Measurements from ENCODE around the gene RELN.
"Not testable (repeated sequence)": the region's sequence is repeated elsewhere in the genome, so short reads cannot be mapped to it uniquely, and the experiment has no call there.

Gene RELN

DNA sequence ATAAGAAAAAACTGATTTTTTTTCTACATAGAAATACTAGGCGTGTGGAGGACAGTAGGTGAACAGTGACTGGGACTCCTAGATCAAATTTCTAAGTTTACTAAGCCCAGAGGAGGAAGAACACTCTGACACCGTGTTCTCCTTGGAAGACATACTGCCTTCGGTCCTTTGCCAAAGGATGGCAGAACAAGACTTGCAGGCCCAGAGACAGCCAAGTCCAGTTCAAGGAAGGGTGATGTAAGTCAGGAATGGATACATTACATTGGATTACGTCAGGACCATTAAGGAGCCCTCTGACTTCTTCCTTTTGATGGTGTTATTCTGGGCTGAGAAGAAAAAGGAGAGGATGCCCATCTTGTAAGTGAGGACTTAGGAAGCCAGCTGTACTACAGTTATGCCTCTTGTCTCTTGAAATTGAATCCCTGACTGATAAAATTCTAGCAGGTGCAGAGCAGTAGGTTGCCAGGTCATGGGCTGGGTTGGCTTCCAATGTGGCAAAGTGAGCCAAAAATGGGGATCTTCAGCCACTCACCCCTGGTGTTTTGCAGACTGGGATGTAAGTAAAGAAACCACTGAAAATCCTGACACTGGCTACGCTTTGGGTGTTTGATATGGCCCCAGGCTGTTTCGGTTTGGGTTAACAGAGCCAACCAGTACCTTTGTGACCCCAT is 45.1 kb downstream of the RELN start:
- in situ Hi-C loops (cut with HindIII; ENCODE audit: low sequenced_read_pairs), result no loop called here

DNA sequence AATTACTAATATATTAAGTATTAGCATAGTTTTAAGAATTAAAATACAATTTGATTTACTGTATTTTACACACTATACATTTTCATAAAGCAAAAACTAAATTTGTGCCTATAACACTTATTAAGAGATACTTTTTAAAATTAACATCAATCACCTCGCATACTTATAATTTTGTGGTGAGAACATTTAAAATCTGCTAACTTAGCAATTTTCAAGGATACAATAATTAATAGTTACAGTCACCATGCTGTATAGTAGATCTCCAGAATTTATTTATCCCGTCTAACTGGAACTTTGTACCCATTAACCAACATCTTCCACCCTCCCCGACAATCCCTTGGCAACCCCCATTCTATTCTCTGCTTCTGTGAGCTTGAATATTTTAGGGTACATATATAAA is 47.5 kb downstream of the RELN start:
- in situ Hi-C loops (cut with HindIII; ENCODE audit: low sequenced_read_pairs), result no loop called here

DNA sequence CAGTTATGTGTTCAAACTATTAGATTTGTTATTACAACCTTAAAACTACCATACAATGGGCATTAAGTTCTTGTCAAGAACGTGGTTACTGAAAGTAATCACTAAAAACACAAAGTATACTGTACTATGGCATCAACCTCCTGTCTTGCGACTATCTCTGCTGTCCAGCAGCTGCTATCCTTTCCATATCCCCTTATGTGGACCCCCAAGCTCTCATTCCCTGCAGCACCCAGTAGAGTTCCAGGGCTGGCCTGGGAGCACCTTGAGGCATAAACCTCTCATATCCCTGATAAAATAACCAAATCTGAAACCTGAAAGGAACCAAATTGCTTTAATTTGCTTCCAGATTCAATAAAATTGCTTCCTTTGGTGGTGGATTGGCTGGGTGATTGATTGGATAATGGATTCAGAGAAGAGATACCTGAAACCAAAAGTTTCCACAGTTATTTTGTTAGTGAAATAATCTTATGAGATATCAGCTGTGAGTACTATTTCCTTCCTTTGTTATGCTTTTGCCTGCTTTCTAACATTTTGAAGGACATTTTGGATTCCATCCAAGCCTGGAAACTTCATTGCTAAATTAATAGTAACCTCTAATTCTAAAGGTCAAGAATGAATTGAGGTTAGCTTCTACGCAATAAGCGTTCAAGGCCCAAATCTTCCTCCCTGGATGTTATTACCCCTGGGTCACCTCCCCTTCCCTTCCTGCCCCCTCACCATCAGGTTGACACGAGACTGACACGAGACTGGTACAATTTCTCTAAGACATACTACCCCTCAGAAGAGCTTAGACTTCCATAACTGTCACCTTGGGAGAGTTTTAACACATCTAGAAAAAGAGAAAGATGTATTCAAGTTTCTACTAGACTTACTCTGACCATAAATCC is 48.8 kb downstream of the RELN start:
- in situ Hi-C loops (cut with HindIII; ENCODE audit: low sequenced_read_pairs), result no loop called here

DNA sequence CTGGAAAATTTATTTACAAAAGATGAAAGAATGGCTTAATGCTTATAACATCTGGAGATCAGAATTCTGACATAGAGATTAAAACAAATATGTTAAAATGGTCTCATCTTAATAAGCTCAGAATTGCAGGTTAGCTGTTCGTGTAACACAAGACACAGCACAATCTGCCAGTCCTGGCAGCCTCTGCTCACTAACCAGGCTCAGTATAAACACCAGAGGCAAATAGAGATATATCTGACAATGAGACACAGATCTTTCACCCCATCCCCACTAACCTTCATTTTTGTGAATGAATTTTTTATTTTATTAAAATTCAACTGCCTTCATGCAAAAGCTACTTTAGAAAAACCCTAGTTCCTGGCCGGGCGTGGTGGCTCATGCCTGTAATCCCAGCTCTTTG is 51.8 kb downstream of the RELN start:
- in situ Hi-C loops (cut with HindIII; ENCODE audit: low sequenced_read_pairs), result no loop called here

DNA sequence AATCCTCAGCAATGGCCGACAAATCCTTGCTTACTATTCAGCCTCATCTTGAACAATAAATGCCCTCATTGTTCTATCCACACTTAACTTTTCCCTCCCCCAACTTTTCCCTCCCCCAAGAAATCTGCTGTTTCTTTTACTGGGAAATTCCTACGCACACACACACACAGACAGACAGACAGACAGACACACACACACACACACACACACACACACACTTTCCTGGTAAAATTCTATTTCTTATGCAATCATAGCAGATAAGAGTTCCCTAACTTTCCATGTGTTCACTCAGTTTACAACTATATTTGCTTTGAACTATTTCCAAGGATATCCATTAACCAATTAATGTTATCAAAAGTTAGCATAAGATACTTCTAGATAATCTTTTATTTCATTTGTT is 52.9 kb downstream of the RELN start:
- in situ Hi-C loops (cut with HindIII; ENCODE audit: low sequenced_read_pairs), result no loop called here

DNA sequence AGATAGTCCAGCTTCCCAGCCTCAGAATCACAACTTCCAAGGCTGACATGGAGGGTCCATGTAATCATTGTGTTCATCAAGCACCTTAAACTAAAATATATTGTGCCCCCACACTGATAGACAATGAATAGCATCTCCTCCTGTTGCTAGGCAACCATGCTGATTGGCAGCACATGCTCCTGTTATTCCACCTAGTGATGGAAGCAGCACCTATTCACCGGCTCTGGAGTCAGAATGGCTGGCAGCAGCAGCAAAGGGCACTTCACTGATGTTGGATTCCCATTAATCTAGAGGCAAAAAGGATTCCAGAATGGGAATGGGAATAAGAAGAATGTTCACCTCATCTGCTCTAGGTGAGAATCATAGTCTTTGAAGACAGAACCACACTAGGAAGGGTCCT is 55.0 kb downstream of the RELN start:
- in situ Hi-C loops (cut with HindIII; ENCODE audit: low sequenced_read_pairs), result no loop called here

DNA sequence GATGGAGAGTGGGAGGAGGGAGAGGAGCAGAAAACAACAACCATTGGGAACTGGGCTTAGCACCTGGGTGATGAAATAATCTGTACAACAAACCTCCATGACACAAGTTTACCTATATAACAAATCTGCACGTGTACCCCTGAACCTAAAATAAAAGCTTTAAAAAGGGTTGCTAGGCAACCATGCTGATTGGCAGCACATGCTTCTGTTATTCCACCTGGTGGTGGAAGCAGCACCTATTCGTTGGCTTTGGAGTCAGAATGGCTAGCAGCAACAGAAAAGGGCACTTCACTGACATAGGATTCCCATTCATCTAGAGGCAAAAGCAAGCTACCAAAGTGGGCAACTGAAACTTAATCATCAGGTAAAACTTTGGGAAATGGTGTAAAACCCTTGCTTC is 57.1 kb downstream of the RELN start:
- in situ Hi-C loops (cut with HindIII; ENCODE audit: low sequenced_read_pairs), result no loop called here

DNA sequence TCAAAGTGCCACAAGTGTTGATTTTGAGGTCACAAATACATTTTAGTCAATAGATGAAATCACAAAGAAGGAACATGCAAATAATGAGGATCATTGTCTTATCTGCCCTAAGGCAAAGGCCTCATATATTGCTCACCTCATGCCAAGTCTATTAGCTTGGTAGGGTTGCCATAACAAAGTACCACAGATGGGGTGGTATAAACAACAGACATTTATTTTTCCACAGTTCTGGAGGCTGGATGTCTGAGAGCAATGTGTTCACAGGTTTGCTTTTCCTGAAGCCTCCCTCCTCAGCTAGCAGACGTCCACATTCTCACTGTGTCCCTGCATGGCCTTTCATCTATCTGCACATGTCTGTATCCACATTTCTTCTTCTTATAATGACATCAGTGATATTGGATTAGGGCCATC is 59.6 kb downstream of the RELN start:
- in situ Hi-C loops (cut with HindIII; ENCODE audit: low sequenced_read_pairs), result no loop called here

DNA sequence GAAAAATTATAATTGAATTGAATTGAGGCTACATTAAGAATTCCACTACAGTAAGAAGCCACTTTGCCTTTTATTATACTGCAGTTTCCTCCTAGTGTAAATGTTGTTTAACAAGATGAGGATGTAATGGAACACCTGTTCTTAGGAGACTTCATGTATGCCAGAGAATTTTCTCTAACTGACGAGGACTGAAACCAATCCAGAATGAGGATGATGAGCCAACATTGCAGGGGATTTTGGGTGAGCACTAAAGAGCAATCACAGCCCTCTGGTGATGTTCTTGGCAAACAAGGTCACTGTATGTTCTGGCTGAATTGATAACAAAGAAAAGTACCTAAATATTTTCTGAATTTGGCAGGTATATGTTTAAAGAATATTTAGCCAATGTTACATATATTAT is 60.9 kb downstream of the RELN start:
- in situ Hi-C loops (cut with HindIII; ENCODE audit: low sequenced_read_pairs), result no loop called here

DNA sequence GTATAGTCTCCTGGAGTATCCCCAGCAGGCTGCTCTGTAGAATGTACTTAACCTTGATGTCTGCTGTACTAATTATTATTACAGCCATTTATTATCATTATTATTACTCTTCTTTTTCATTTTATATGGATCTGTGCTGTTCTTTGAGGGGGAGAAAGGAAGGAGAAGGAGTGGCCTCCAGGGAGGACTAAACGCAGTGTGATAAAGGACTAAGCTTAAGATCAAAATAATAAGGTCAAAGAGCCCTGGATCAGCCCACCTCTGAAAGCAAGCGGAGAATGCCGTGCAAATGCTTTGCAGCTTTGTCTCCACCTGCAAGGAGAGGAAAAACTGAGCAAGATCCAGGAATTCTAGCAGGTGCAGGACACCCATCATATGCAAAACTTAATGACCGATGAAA is 65.3 kb downstream of the RELN start:
- in situ Hi-C loops (cut with HindIII; ENCODE audit: low sequenced_read_pairs), result no loop called here

DNA sequence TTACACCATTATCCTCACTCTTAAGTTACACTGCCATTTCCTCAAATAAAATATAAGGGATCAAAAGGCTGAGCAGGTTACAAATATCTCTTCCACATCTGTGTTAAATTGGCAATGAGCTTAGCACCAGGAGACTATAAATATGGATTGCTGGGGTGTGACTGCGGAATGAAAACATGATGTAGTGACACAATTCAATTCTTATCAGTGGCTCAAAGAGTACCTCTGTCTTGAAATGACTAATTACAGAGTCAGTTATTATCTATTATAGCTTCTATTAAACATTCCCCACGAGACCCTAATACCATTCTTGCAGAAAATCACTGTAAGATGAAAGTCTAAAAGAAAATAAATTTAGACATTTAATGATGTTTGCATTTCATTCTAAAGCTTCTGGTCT is 67.1 kb downstream of the RELN start:
- in situ Hi-C loops (cut with HindIII; ENCODE audit: low sequenced_read_pairs), result no loop called here

DNA sequence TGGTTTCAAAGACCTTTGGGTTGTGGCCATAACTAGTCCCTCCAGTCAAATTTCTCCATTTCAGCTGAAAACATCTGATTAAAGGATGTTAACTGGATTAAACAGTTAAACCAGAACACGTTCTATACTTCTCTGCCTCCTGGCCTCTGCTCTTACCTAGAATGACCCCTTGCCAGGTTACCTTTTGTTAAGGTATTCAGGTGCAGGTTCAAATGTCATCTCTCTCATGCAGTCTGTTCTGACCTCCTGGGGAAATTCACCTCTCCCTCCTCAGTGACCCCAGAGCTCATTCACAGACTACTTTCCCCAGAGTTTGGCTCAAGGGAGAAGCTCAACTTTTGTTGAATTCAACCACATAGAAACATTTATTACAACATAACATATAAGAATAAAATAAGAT is 67.8 kb downstream of the RELN start:
- in situ Hi-C loops (cut with HindIII; ENCODE audit: low sequenced_read_pairs), result no loop called here

DNA sequence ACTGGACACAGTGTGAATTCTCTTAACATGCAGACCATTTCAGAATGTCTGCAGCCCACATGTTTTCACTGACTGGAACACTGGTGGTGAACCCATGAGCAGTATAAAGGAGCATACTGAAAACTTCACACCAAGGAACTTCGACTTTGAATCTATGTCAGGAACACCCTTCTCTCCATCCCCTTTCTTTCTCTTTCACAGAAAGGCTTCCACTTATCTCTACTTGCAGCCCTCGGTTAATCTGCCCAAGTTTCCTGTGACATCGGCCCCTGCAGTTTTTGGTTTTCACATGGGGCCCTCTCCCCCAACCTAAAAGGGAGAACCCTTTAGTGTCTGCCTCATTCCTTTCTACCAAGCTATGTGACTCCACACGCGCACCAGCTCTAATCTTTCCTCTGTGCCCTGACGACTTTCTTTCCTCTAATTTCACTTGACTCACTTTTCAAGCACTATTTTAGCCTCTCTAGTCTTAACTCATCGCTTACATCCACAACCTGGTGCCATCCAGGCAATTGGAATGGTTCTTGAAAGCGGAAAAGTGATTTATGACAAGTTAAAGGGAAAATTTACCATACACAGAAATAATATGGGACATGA is 70.1 kb downstream of the RELN start:
- in situ Hi-C loops (cut with HindIII; ENCODE audit: low sequenced_read_pairs), result no loop called here

DNA sequence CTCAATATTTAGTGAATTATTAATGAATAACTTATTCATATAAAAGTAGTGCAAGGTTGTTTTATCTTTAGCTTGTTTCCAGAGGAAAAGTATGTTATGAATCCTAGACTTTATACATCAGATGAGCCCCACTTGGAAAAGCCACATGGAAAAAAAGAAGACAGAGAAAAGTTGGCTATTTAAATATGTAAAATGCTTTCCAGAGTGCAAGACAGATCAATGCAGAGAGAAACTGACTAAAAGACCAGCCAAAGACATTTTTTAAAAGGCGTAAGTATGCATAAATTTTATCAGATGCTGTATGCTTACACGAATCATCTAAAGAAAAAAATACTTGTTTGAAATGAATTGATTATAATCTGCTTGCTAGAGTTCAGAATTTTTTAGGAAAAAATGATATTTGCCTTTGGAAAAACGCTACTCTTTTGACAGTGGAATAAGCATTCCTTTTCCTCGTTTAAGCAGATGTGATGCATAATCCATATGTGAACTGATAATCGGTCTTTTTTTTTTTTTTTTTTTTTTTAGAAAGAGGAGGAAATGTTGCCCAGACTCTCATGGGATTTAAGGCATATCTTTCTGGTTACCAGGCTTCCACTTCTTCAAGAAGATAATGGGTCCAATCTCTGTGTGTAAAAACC is 70.7 kb downstream of the RELN start:
- in situ Hi-C loops (cut with HindIII; ENCODE audit: low sequenced_read_pairs), result no loop called here

DNA sequence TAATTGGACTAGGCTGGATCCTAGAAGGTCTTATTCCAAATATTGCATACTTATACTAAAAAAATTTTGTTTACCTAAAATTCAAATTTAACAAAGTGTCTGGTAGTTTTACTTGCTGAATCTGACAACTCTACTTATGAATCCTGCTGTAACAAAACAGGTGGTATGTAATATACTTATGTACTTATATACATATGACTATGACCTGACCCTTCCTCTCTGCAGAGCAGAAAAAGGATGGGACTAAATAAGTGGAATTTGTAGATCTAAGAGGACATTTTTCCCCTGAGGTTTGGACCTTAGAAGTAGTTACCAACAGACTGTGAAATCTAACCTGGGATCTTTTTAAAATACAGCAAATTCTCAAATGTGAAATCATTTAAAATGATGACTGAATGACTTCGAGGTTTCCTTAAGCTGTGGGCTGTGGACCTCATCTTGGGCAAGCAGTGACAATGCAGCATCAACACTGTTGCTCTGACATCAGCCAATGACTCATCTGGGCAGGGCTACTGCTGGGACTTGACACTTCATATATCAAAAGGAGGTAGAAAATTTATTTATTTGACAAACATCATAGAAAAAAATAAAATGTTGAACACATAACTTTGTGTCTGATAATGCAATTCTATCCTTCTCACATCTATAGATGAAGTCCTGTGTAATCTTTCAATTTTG is 73.6 kb downstream of the RELN start:
- in situ Hi-C loops (cut with HindIII; ENCODE audit: low sequenced_read_pairs), result no loop called here

DNA sequence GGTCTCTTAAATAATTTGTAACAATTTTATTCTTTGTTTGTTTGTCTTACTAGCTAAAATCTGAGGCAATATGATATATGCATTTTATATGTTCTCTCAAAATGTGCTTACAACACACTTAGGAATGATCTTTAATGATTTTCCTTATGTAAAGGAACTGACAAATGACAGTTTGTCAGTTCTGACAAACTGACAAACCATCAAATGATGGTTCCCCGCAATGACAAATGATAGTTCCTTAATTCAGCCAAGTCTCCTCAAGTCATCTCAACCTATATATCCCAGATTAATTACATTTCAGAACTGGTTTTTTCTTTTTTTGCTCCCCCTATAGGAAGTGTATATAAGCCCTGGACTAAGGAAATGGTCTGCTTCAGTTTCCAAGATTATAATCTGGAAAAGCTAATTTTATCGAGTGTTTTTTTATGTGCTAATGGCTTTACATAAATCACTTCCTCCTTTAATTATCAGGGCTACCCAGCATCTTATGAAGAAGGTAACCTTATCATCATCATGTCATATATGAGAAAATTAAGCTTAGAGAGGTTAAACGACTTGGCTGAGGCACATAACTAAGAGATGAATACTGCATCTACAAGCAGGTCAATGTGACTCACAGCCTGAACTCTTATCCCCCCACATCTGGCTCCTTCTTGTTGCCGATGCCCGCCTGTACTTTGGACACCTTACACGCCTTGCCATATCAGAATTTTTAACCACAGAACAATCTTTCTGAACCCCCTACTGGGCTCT is 75.1 kb downstream of the RELN start:
- in situ Hi-C loops (cut with HindIII; ENCODE audit: low sequenced_read_pairs), result no loop called here

DNA sequence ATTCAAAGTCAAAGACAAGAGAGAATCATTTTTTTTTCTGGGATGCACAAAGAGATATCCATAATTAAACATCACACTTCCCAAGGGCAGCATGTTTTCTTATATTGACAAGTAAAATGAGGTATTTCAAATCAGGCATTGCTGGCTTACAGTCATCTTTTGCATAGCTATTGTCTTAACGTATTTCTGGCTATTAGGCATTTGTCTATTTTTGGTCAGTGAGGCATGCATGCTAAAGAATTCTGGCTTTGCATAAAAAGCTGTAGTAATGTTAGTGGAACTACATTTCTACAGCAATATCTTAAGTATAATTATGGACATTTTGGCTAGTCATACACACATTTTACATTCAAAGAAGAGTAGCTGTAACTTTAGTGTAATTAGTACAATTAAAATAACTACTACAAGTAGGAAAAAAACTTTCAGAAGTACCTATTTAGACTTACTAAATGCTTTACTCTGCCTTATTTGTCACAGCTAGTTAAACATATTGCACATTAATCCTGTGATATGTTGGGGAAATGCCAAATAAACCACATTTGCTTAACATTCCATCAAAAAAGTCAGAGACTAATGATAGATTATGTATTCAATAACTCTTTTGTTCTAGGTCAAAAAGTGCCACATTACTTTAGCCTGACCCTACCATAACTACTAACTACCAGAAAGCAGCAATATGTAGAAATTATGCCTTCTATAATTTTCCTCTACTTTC is 76.4 kb downstream of the RELN start:
- in situ Hi-C loops (cut with HindIII; ENCODE audit: low sequenced_read_pairs), result no loop called here

DNA sequence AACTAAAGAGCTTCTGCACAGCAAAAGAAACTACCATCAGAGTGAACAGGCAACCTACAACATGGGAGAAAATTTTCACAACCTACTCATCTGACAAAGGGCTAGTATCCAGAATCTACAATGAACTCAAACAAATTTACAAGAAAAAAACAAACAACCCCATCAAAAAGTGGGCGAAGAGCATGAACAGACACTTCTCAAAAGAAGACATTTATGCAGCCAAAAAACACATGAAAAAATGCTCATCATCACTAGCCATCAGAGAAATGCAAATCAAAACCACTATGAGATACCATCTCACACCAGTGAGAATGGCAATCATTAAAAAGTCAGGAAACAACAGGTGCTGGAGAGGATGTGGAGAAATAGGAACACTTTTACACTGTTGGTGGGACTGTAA is 78.4 kb downstream of the RELN start:
- in situ Hi-C loops (cut with HindIII; ENCODE audit: low sequenced_read_pairs), result not testable (repeated sequence)

DNA sequence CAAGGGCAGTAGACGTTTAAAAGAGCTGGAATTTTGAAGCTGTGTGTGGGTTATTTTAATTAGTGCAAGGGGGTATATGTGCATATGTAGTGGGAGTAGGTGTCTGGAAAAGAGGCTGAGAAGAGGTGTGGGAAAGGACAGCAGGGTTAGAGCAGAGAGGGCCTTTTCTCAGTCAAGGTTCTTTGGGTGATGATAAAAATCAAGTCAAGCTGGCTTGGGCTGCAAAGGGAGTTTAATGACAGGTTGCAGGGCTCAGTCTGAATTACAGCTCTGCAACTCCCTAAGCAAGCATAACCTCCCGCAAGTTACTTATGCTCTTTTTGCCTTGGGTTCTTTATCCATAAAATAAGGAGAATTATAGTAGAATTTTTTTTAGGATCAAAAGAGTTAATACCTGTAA is 83.5 kb downstream of the RELN start:
- in situ Hi-C loops (cut with HindIII; ENCODE audit: low sequenced_read_pairs), result no loop called here

DNA sequence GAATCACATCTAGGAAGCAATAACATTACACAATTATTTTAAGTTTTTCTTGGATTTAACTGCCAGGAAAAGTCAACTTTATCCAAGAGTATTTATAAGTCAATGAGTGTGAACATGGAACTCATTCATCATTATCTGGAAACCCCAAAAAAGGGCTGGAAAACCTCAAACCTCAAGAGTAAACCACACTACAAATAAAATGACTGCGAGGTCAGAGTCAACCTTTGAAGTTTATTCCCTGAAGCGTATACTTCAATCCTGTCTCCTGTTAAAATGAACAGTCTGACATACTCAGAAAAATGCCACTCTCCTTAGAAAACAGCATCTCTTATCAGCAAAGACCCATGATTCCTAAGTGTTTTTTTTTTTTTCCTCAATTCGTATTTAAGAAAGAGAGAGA is 86.5 kb downstream of the RELN start:
- in situ Hi-C loops (cut with HindIII; ENCODE audit: low sequenced_read_pairs), result no loop called here
